NCI-H2196 (cell line): Measurements from ENCODE around the gene EPB41L4A.
"Not testable (repeated sequence)": the region's sequence is repeated elsewhere in the genome, so short reads cannot be mapped to it uniquely, and the experiment has no call there.

Source experiments
- DNase-seq: peaks from one replicate; lab custom pipeline; 2025; ENCODE audit not compliant: unreplicated experiment; lab: John Stamatoyannopoulos, UW

The EPB41L4A gene

DNA sequence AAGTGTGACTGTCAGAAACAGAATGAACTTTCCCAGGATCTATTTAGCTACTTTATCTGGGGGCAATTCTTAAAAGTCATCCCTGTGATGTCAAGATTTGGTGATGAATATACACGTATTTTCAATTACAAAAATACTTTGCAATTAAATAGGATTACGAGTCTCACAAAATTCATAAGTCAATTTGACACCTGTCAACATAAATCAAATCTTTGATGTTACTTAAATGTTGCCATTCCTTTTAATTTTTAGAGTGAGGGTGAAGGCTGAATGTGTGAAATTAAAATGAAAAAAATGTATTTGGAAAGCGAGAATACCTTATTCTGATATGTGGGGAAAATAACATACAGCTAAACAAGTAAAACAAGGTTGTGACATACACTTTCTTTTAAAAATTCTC, 202.9 kb downstream of the EPB41L4A start:
- DNase-seq, result no peak

DNA sequence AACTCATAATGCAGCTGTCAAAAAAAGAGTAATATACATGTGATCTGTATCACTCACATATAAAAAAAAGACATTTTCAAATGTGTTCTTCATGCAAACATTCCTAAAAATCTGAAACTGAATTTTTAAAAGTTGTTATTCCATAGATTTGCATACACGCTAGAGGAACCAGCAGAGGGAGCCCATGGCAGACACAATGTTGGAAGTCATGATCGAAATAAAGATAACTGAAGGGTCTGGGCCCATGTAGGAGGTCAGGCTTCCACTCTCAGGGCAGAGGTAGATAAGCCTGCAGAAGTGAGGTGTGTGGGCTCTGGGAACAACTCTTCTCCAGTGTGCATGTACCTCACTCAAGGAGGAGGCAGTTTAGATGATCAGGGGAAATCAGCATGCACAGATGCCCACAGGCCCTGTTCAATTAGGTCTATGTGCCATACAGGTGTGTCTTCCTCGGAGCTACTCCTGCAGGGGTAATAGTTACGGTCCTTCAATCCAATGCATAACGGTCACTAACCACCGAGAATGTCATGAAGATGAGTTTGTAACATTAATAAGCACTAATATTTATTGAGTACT, 208.6 kb downstream of the EPB41L4A start:
- DNase-seq, result peak; percentile 17

DNA sequence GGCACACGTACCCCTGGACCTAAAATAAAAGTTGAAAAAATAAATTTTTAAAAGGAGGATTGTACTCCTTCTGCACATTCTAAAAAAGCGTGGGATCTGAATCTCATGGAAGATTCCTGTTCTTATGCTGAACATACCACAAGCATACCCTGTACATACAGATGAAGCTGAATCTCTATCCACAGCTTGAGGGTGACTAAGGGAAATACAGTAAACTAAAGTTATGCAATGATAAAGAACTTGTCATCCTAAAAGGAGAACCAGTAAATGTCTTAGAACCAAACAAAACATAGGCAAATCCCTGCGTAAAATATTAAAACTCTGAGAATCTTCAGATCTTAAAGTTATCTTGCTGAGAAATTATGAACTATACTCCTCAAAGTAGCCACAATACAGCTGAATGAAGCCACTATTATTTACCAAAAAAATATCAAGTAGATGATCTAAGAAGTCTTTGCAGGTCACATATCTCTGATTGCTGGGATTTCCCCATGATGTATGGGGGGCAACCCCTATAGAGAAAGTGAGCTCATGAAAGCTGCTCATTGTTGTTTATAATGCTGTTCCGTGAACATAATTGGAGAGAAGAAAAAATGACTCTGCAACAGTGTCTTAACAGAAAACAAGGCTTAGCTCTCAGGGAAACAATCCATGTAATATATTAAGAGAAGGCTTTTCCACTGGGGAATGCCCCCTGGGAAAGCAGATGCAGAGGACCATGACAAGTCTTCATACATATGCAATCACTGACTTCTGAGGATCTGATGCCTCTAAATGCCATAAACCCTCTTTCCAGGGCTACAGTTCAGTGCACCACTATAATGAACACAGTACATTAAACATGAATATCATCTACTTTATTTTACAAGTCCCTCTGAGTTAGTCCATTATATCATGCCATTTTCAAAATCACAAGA, 210.1 kb downstream of the EPB41L4A start:
- DNase-seq, result no peak

DNA sequence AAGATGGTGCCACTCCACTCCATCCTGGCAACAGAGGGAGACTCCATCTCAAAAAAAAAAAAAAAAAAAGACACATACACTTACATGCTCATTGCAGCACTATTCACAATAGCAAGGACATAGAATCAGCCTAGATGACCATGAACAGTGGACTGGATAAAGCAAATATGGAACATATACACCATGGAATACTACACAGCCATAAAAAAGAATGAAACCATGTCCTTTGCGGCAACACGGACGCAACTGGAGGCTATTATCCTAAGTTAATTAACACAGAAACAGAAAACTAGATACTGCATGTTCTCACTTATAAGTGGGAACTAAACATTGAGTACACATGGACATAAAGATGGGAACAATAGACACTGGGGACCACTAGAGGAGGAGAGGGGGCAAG, 210.9 kb downstream of the EPB41L4A start:
- DNase-seq, result not testable (repeated sequence)

DNA sequence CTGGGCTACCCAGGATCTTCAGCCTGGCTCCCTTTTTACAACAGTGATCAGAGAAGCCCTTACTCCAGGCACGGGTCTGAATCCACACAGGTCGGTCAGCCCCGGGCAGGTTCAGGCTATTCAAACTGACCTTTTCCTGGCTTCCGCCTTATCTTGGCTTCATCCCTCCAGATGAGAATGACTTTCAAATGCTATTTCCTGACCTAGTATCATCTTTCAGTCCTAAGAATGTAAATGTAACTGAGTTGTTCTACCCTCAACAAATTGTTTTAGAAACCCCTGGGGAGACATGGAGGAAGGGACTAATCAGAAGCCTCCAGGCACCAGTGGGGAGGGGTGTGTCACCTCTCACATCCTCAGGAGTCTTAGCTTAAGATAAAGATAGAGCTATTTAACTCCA, 213.2 kb downstream of the EPB41L4A start:
- DNase-seq, result no peak

DNA sequence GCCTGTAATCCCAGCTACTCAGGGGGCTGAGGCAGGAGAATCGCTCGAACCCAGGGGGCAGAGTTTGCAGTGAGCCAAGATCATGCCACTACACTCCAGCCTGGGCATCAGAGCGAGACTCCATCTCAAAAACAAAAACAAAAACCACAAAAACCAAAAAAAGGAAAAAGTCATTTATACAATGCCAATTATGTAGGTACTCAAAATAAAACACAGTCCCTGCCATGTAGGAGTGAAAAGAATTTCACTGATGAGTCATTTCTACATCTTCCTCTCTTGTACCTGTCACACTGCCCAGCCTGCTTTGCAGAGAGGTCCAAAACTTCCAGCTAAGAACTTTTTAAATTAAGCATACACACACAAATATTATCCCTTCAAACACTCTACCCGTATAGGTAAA, 215.8 kb downstream of the EPB41L4A start:
- no peak for DNase-seq

DNA sequence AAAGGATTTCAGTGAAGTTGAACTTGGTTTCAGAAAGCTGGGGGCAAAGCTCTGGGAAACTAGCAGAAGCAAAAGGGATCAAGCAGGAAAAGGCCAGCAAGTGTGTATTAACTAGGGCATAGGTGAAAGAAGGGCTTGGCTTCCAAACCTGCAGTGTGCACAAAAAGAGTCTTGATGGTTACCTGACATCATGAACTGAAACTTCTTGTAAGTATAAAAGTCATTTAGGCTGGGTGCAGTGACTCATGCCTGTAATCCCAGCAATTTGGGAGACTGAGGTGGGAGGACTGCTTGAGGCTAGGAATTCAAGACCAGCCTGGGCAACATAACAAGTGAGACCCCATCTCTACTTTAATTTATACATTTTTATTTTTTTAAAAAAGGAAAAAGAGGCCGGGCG, 216.4 kb downstream of the EPB41L4A start:
- DNase-seq, result no peak

DNA sequence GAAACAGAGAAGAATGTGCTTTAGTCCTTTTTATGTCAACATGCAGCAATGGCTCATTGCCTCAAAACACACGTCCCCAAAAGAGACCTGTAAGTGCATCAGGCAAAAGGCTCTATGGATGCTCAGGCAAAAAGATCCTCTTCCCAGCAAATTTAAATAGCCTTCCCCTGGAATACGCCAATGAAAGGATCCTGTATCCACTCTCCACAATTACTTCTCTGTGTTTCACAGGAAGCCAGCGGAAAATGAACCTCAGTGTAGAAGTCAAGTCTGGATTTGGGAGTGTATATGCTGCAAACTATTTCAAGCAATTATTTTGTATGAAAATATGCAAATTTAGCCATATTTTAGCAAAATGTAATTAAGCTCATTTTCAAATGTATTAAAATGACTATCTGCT, 217.9 kb downstream of the EPB41L4A start:
- DNase-seq, result no peak

DNA sequence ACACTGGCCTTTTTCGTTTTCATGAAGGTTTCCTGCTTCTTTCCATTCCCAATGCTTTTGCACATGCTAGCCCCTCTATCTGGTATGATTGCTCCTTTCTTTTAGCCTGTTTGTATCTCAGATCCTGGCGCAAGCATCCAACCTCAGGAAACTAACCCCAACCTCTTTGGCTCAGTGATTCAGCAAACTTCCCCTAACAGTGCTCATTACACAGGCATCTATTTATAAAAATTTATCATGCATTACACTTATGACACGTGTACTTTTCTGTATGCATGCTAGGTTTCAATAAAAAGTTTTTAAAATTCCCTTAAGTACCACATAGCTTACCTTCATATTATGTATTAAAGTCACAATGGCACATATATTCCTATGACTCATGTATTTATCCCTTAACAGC, 218.9 kb downstream of the EPB41L4A start:
- DNase-seq, result no peak

DNA sequence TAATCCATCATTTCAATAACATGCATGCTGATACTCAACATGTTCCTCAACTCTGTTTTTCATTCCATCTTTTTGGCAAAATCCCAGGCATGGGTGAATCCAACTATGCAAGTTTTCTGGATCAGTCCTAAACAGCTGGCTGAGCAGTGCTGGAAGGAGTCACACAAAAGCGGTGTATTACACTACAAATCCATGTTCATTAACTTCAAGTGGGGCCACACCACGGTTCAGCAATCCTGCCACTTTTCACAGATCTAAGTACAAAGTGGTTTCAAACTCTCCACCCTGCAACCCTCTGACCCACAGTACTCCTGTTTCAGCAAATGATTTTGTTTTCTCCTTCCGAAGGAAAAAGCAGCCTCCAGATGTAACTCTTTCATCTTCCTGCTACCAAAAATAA, 222.5 kb downstream of the EPB41L4A start:
- DNase-seq, result no peak

DNA sequence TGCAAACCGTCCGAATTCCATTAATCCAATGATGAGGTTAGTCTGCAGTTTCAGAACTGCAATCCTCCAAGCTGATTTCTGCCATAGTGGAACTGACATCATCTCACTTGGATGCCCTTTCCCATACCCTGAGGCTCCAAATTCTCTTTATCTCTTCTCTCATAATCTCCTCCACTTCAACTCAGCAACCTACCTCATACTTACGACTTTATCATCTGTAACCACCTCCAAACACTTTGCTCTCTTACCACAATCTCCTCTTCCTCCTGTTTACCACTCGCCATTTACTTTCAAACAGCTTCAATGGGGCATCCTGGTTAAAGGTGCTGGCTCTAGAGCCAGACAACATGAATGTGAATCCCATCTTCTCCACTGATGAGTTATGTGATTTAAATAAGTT, 223.2 kb downstream of the EPB41L4A start:
- no peak for DNase-seq

DNA sequence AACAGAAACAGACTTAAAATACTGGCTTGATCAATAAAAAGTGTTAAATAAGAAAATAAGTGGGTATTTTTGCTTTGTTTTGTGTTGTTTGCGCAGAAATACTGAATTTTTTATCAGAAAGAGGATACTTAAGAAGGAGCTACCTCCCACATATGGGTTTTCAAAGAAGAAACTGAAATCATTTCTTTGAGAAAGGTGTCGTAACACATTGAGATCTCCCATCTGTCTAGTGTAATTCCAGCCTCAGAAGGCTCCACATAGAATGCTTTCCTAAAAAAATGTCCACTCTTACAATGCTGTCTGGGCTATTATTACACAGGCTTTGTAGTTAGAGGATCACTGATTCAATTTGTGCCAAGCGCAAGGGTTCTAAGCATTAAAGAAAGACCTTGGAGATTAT, 226.2 kb downstream of the EPB41L4A start:
- DNase-seq, result no peak

DNA sequence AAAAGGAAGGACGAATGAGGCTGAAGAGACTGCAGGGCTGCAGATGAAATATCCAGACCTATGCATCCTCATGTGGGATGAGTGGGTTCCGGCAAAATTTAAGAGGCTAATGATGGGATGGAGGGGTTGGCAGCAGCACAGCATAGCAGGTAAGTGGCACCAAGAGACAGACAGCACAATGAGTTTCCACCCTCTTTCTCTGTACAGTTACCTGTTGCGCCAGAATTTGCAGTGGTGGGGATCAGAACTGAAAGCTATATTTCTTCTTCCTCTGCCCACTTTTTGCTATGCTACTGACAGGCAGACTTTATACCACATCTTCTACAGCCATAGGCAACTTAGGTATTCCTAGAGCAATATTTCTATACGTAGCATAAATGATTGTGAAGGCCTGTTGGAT, 227.0 kb downstream of the EPB41L4A start:
- DNase-seq, result no peak

DNA sequence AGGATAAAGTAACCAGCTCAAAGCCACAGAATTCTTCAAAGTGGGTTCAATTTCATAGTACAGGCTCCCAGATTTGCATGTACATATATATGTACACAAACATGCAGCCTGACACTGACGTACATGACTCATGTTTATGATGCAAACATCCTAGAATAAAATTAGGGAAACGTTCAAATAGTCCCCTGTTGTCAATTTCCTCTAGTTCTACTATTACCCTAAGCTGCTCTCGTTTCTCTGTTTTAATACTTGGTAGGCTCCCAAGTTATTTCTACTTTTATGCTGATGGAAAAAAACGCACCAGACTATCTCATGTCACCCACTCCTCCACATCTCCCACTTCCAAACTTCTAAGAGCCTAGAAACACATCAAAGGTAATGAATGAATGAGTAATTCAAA, 229.7 kb downstream of the EPB41L4A start:
- no peak for DNase-seq

DNA sequence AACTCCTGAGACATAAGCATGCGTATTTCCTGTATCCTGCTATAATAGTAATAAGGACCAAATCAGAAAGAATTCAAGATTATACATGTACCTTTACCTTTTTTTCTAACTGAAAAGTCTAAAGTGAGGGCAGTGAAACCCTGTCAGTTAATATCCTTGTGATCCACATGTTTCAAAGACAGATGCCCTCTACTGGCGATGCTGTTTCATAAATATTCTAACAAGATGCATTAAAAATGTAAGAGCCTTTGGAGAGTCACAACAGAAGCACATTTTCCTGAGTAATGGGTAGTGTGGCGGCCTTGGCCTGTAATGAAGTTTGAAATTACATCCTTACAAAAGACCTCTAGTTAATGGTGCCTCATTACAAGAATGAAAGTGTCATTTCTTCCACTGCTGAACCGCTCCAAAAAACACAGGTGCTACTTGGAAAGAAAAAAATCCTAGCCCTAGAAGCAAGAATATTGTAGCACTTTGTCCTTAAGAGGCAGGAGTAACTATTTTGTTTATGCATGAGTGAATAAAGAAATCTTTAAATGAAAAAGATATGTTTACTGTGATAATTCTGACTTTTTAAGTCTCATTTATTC, 232.6 kb downstream of the EPB41L4A start:
- peak; percentile 41 for DNase-seq

DNA sequence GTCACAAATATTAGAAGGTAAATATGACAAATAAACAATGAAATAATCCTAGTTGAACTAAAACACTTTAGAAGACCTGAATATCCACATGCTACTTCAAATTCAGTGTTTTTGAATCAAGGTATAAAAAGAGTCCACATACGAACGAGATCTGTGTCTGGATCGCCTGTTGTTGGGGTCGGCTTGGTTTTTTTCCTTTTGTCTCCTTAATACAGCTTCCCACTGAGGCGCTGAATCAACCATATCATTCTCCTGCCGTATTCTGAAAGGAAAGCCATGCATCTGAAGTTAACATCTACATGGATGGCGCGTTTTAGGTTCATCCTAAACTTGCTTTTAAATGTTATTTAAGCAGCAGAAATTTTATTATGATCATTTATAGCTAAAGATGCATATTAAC, 235.2 kb downstream of the EPB41L4A start:
- no peak for DNase-seq

DNA sequence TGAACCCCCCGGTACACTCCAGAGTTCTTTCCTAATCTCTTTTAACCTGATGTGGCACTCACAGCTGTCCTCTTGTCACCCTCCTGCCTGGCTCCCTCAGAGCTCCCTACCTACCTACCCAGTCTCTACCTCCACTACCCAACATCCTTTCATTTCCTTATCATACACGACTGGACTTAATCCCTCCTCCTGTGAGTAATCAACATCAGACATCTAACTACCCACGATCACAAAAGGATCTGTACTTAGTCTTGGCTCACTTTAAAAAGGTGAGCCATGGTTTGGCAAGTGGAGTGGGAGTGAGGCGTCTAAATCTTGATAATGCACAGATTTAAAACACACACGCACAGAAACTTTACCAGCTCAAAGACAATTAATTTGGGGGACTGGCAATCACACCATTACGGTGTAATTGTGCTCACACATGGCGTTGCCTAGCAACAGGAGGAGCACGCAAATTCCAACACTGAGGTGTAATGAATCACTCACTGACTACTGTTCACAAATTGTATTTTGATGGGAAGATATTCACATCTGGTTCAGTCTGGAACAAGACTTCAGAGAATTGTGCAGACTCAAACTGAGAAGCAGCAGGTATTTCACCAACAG, 235.9 kb downstream of the EPB41L4A start:
- DNase-seq, result no peak

DNA sequence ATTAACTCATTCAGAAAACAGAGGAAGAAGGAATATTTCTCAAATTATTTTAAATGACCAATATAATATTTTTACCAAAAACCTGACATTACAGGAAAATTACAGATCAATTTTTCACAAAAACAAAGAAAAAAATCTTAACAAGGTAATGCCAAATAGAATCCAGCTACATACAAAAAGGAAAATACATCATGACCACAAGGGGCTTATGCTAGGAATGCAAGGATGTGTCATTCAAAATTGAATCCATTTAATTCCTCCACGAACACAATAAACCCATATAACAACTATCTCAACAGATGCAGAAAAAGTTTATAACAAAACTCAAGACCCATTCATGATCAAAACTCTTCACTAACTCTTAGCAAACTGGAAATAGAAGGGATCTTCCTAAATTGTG, 239.8 kb downstream of the EPB41L4A start:
- DNase-seq, result no peak

DNA sequence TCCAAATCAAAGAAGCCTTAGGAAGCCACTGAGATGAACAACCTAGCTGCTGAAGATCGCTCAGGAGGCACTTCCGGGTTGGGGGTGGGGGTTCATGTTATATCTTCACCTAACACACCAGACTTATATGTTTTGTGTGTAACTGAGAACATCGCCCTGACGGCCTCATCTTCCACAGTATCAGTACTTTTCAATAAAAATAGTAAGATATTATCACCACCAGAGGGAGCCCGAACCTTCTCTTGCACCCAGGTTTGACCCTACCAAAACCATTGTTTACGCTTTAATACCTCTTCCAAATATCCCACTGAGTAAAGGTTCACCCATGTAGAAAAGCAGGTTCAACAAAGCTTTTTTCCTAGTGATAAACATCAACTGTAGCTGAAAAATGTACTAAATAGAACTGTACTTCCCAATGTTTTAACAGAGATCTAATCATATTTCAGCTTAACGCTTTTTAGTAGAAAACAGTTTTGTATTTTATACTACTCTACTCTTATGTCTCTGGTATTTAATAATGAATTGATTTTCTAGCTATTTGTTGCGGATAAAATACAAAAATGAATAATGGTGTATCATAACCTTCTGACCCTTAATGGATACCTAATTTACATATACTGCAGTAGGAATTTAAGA, 244.0 kb downstream of the EPB41L4A start:
- DNase-seq, result peak; percentile 62

DNA sequence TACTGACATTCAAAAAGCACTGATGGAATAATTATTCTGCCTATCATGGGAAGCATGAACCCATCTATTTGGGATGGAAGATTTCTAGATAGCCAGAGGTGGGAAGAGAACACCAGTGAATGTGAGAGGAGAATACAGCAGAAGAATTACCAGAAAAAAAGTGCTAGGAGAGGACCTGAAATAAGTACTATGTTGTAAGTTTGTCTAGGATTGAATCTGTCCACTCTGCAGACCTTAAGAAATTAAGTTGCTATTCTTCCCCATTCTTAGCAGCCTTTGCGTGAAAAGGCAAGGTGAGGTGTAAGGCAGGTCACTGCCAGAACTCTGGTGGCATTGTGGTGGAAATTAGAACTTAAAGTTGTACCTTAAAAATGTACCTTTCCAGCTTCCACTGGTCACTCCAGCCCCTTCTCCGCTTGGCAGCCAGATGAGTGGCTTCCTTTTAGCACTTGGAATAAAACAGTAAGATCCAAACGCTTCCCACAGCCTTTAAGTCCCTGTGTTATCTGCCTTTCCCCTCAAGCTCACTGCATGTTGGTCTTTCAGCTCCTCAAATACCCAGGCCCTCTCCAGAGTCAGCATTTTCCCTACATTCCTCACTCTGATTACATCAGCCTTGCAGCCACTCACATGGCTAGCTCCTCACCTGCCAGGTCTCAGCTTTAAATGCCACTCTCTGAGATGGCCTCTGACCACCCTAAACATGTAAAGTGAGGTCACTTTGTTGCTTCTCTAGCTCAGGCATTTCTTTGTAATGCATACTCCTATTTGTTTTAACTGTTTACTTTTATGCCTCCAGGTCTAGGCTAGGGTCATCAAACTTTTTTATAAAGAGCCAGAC, 253.0 kb downstream of the EPB41L4A start:
- DNase-seq, result no peak

DNA sequence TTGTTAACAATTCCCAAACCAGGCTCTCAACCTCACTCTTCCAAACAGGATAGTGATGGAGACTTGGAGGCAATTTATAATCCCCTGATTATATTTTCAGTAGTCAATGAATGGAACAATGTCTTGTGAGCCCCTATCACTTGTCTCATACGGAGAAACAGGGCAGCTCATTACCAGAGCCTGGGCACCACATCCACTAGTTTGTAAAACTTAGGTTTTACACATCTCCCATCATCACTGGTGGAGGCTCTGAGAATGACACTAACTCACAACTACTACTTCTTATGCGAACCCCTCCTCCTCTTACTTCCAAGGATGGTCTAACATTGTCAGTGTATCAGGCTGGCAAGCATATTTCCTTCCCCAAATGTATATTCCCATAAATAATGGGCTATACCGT, 253.7 kb downstream of the EPB41L4A start:
- DNase-seq, result no peak
